ENCODE data around the gene ZDHHC12.
A peak's percentile ranks its signal among the peaks of the same experiment; 100 is the strongest.

Gene ZDHHC12

GRCh38 chr9:128733256-128733655 lies 9.3 kb upstream of the ZDHHC12 start (continued):
- TF ChIP-seq CTCF (tag by site-specific recombination; IDR thresholded peaks at IDR 0.05) = peak; percentile 95
- TF ChIP-seq ZNF2 (tag by site-specific recombination; IDR thresholded peaks at IDR 0.05) = peak; percentile 67; the same call in 1 of the 2 replicates
- no peak for TF ChIP-seq KLF7 (tag by site-specific recombination; IDR thresholded peaks at IDR 0.05; ENCODE audit: borderline replicate concordance)
- TF ChIP-seq, protein P1, sequence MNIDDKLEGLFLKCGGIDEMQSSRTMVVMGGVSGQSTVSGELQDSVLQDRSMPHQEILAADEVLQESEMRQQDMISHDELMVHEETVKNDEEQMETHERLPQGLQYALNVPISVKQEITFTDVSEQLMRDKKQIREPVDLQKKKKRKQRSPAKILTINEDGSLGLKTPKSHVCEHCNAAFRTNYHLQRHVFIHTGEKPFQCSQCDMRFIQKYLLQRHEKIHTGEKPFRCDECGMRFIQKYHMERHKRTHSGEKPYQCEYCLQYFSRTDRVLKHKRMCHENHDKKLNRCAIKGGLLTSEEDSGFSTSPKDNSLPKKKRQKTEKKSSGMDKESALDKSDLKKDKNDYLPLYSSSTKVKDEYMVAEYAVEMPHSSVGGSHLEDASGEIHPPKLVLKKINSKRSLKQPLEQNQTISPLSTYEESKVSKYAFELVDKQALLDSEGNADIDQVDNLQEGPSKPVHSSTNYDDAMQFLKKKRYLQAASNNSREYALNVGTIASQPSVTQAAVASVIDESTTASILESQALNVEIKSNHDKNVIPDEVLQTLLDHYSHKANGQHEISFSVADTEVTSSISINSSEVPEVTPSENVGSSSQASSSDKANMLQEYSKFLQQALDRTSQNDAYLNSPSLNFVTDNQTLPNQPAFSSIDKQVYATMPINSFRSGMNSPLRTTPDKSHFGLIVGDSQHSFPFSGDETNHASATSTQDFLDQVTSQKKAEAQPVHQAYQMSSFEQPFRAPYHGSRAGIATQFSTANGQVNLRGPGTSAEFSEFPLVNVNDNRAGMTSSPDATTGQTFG (tag by site-specific recombination; IDR thresholded peaks at IDR 0.05; ENCODE audit: borderline replicate concordance) = no peak
- TF ChIP-seq ZNF248 (tag by site-specific recombination; IDR thresholded peaks at IDR 0.05) = no peak
- peak; percentile 75 for TF ChIP-seq YY2 (tag by site-specific recombination; IDR thresholded peaks at IDR 0.05)
- no peak for TF ChIP-seq ZBTB20 (tag by site-specific recombination; IDR thresholded peaks at IDR 0.05)
- no peak for TF ChIP-seq ZNF548 (tag by site-specific recombination; IDR thresholded peaks at IDR 0.05)
- no peak for TF ChIP-seq ZNF639 (tag by site-specific recombination; IDR thresholded peaks at IDR 0.05)
- peak; percentile 87 for TF ChIP-seq ZBTB48 (tag by site-specific recombination; IDR thresholded peaks at IDR 0.05)
- TF ChIP-seq, protein P2, sequence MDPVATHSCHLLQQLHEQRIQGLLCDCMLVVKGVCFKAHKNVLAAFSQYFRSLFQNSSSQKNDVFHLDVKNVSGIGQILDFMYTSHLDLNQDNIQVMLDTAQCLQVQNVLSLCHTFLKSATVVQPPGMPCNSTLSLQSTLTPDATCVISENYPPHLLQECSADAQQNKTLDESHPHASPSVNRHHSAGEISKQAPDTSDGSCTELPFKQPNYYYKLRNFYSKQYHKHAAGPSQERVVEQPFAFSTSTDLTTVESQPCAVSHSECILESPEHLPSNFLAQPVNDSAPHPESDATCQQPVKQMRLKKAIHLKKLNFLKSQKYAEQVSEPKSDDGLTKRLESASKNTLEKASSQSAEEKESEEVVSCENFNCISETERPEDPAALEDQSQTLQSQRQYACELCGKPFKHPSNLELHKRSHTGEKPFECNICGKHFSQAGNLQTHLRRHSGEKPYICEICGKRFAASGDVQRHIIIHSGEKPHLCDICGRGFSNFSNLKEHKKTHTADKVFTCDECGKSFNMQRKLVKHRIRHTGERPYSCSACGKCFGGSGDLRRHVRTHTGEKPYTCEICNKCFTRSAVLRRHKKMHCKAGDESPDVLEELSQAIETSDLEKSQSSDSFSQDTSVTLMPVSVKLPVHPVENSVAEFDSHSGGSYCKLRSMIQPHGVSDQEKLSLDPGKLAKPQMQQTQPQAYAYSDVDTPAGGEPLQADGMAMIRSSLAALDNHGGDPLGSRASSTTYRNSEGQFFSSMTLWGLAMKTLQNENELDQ (tag by site-specific recombination; IDR thresholded peaks at IDR 0.05; ENCODE audit: low read depth) = no peak
- peak; percentile 90 for TF ChIP-seq GLIS1 (tag by site-specific recombination; IDR thresholded peaks at IDR 0.05)
- no peak for TF ChIP-seq ZFP3 (tag by site-specific recombination; IDR thresholded peaks at IDR 0.05; ENCODE audit: low read depth)
- TF ChIP-seq FEZF1 (tag by site-specific recombination; IDR thresholded peaks at IDR 0.05) = no peak
- peak; percentile 100 for TF ChIP-seq ZSCAN30 (tag by site-specific recombination; IDR thresholded peaks at IDR 0.05)
- no peak for TF ChIP-seq ZNF777 (tag by site-specific recombination; IDR thresholded peaks at IDR 0.05; ENCODE audit: borderline replicate concordance)
- peak; percentile 75 for TF ChIP-seq ZBTB17 (tag by site-specific recombination; IDR thresholded peaks at IDR 0.05)
- TF ChIP-seq, protein P3, sequence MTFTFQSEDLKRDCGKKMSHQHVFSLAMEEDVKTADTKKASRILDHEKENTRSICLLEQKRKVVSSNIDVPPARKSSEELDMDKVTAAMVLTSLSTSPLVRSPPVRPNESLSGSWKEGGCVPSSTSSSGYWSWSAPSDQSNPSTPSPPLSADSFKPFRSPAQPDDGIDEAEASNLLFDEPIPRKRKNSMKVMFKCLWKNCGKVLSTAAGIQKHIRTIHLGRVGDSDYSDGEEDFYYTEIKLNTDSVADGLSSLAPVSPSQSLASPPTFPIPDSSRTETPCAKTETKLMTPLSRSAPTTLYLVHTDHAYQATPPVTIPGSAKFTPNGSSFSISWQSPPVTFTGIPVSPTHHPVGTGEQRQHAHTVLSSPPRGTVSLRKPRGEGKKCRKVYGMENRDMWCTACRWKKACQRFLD (tag by site-specific recombination; IDR thresholded peaks at IDR 0.05) = no peak
- 0 out of 2 replicates have a peak, but pooled peaks have one; percentile 57 for TF ChIP-seq ZBTB8A (tag by site-specific recombination; IDR thresholded peaks at IDR 0.05)
- TF ChIP-seq, protein P4, sequence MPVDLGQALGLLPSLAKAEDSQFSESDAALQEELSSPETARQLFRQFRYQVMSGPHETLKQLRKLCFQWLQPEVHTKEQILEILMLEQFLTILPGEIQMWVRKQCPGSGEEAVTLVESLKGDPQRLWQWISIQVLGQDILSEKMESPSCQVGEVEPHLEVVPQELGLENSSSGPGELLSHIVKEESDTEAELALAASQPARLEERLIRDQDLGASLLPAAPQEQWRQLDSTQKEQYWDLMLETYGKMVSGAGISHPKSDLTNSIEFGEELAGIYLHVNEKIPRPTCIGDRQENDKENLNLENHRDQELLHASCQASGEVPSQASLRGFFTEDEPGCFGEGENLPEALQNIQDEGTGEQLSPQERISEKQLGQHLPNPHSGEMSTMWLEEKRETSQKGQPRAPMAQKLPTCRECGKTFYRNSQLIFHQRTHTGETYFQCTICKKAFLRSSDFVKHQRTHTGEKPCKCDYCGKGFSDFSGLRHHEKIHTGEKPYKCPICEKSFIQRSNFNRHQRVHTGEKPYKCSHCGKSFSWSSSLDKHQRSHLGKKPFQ (tag by site-specific recombination; IDR thresholded peaks at IDR 0.05) = no peak
- TF ChIP-seq ZNF626 (tag by site-specific recombination; IDR thresholded peaks at IDR 0.05) = no peak
- TF ChIP-seq, protein P5, sequence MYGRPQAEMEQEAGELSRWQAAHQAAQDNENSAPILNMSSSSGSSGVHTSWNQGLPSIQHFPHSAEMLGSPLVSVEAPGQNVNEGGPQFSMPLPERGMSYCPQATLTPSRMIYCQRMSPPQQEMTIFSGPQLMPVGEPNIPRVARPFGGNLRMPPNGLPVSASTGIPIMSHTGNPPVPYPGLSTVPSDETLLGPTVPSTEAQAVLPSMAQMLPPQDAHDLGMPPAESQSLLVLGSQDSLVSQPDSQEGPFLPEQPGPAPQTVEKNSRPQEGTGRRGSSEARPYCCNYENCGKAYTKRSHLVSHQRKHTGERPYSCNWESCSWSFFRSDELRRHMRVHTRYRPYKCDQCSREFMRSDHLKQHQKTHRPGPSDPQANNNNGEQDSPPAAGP (tag by site-specific recombination; IDR thresholded peaks at IDR 0.05) = 0 out of 2 replicates have a peak, but pooled peaks have one; percentile 17
- TF ChIP-seq ZNF558 (tag by site-specific recombination; IDR thresholded peaks at IDR 0.05) = no peak
- TF ChIP-seq ZNF843 (tag by site-specific recombination; IDR thresholded peaks at IDR 0.05) = no peak
- TF ChIP-seq, protein P6, sequence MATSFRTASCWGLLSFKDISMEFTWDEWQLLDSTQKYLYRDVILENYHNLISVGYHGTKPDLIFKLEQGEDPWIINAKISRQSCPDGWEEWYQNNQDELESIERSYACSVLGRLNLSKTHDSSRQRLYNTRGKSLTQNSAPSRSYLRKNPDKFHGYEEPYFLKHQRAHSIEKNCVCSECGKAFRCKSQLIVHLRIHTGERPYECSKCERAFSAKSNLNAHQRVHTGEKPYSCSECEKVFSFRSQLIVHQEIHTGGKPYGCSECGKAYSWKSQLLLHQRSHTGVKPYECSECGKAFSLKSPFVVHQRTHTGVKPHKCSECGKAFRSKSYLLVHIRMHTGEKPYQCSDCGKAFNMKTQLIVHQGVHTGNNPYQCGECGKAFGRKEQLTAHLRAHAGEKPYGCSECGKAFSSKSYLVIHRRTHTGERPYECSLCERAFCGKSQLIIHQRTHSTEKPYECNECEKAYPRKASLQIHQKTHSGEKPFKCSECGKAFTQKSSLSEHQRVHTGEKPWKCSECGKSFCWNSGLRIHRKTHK (tag by site-specific recombination; IDR thresholded peaks at IDR 0.05) = no peak
- peak; percentile 59; the same call in 1 of the 2 replicates for TF ChIP-seq SP7 (tag by site-specific recombination; IDR thresholded peaks at IDR 0.05)
- no peak for TF ChIP-seq GFI1B (tag by site-specific recombination; IDR thresholded peaks at IDR 0.05)

Measured in HEK293 (cell line).